Psoas muscle (tissue), 8 donors: ENCODE results near the gene MLLT3. TPM values are rescaled to one million over a fixed set of nuclear protein-coding genes. Genes with fewer than 3 reads are reported as not detected.

Experiments
- ATAC-seq, 4 donors: fragments of 200-7000 bp; cut with Tn5 transposase; one replicate each; pipeline ENCODE4 v1.9.1; 2020; ENCODE audit warnings: moderate library complexity in 3 of 4, mild to moderate bottlenecking in 2 of 4
- DNase-seq, 2 donors: peaks; one replicate each; pipeline ENCODE4 v3.0.0-alpha.2; 2020
- H3K27ac ChIP-seq: fragments of 200-600 bp; one replicate; pipeline ENCODE4 v1.8.0; 2022
- H3K27me3 ChIP-seq, 3 donors: fragments of 200-600 bp in 1 of 3; one replicate each; pipeline versions ENCODE4 v1.6.1 to v1.8.0; 2013 to 2022; ENCODE audit warnings: low read length in 2 of 3, mild to moderate bottlenecking in 2 of 3, moderate library complexity in 1 of 3; ENCODE audit not compliant: insufficient read depth in 3 of 3
- H3K36me3 ChIP-seq, 2 donors: fragments of 200-600 bp in 1 of 2; one replicate each; pipeline versions ENCODE4 v1.6.1 to v1.8.0; 2013 to 2022; ENCODE audit warnings: low read depth in 1 of 2, mild to moderate bottlenecking in 1 of 2, moderate library complexity in 1 of 2; ENCODE audit not compliant: insufficient read depth in 1 of 2
- H3K4me1 ChIP-seq: fragments of 200-600 bp; one replicate; pipeline ENCODE4 v1.8.0; 2022
- H3K4me3 ChIP-seq: fragments of 200-600 bp; one replicate; pipeline ENCODE4 v1.8.0; 2022; ENCODE audit warnings: mild to moderate bottlenecking
- H3K9me3 ChIP-seq: fragments of 200-600 bp; one replicate; pipeline ENCODE4 v1.8.0; 2022
- CTCF ChIP-seq: fragments of 200-600 bp; IDR thresholded peaks from one replicate; pipeline ENCODE4 v1.8.0; 2022; ENCODE audit warnings: antibody characterized with exemption
- WGBS, 3 donors: extraction: QIAGEN DNeasy Blood & Tissue Kit; methylation state at CpG; one replicate each; pipeline versions ENCODE4 v1.1.6 to v1.1.7; 2013; 5-methylcytosine and 5-hydroxymethylcytosine counted together
- intact Hi-C, 2 donors: fragments of 100-400 bp; cut with DNase I; formaldehyde crosslinking; loops; one replicate each; pipeline versions ENCODE4 v1.11.0 to v1.14.2; 2022
- polyA plus RNA-seq, 3 donors: library from polyadenylated mRNA; stranded (reverse); fragments of 200-250 nt; gene quantifications; one replicate each; pipeline ENCODE4 v1.2.3, GENCODE V29; 2013
- total RNA-seq, 4 donors: library from RNA; stranded (reverse); fragmentation: NEBNext Ultra II Directional in 2 of 4; extraction: Animal tissue kit (Norgen Biotek cat#: 25700) in 2 of 4; gene quantifications; one replicate each; pipeline versions ENCODE4 v1.2.1 to v1.2.4, GENCODE V29; 2021 to 2023
- donor health status: healthy with polysubstance abuse.
- donor health status: DM: no; HTN: no; CAD: no; lungs with moderate emphysema.
- donor health status: Bipolar disorder and iron deficiency.
- donor health status: healthy.
- donor health status: DM: yes; HTN: yes; CAD: no.
- donor health status: DM: no; HTN: no; CAD: no.
- donor health status: DM: no; HTN: no; CAD: no.
- donor health status: DM: yes; HTN: yes; CAD: no.

MLLT3 gene
- total and polyA plus RNA-seq, 7 donors: 1.2 to 9.8 (median 3.3) TPM

DNA sequence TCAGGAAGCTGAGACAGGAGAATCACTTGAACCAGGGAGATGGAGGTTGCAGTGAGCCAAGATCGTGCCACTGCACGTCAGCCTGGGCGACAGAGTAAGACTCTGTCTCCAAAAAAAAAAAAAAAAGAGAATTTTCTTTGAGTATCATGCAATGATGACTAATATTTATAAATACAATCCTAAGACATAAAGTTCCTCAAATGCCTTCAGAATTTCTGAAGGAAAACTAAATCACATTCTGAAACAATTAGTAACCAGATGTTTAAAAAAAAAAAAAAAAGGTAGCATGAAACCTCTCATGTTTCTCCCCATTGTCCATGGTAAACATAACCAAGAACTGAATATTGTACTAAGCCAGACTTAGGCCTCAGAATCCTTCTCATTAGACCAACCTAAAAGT lies 23.1 kb downstream of the MLLT3 start:
- no peaks in the 10 kb centered on the region for H3K27me3 ChIP-seq
- no peak overlapping the region for H3K4me3 ChIP-seq
- no peak for DNase-seq
- peaks cover 14% of the 10 kb centered on the region for H3K4me1 ChIP-seq
- 89 to 100% (median 95%) methylated on average over 3 of the region's 3 CpGs for WGBS, 3 donors
- no peak for TF ChIP-seq CTCF
- intact Hi-C loops: no loop called here
- ATAC-seq: no peak
- no peak overlapping the region for H3K27ac ChIP-seq
- H3K9me3 ChIP-seq: no peaks in the 10 kb centered on the region
- H3K36me3 ChIP-seq: no peaks in the 10 kb centered on the region

GRCh38 chr9:20598367-20598766 lies 23.9 kb downstream of the MLLT3 start:
- peaks cover 6% of the 10 kb centered on the region for H3K4me1 ChIP-seq
- no peak for TF ChIP-seq CTCF
- H3K36me3 ChIP-seq: no peaks in the 10 kb centered on the region
- H3K9me3 ChIP-seq: no peaks in the 10 kb centered on the region
- H3K4me3 ChIP-seq: no peak overlapping the region
- ATAC-seq (no peak), DNase-seq (no peak)
- H3K27me3 ChIP-seq: no peaks in the 10 kb centered on the region
- no peak overlapping the region for H3K27ac ChIP-seq
- intact Hi-C loops: no loop called here
- WGBS, 3 donors: 94 to 97% (median 97%) methylated on average over 1 of the region's 1 CpG

DNA sequence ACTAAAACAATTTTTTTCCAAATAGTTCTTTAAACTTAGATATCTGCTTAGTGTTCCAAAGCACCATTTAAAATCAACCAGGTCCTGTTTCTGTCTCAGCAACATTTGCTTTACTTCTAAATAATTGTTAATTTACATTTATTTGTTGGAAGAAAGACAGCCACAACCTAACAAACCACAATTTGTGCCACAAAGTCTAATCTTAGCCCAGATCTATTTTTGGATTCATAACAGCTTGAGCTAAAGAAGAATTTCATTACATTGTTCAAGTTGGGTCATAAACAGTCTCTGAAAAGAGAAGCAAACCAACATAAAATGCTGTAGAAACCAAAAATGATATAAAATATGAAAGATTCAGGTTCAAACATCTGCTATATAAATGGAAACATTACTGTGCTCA lies 24.4 kb downstream of the MLLT3 start:
- no peaks in the 10 kb centered on the region for H3K9me3 ChIP-seq
- DNase-seq: no peak
- H3K4me1 ChIP-seq: peaks cover under 1% of the 10 kb centered on the region
- intact Hi-C loops: no loop called here
- no peak overlapping the region for H3K27ac ChIP-seq
- H3K27me3 ChIP-seq: no peaks in the 10 kb centered on the region
- no peak for TF ChIP-seq CTCF
- ATAC-seq: no peak
- no peak overlapping the region for H3K4me3 ChIP-seq
- H3K36me3 ChIP-seq: no peaks in the 10 kb centered on the region

DNA sequence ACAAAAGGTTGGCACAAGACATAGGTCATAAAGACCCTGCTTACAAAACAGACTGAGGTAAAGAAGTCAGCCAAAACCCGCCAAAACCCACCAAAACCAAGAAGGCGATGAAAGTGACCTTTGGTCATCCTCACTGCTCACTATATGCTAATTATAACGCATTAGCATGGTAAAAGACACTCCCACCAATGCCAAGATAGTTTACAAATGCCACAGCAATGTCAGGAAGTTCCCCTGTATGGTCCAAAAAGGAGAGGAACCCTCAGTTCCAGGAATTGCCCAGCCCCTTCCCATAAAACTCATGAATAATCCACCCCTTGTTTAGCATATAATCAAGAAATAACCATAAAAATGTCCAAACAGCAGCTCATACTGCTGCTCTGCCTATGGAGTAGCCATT lies 27.7 kb downstream of the MLLT3 start:
- ATAC-seq: no peak
- no peaks in the 10 kb centered on the region for H3K27me3 ChIP-seq
- H3K36me3 ChIP-seq: no peaks in the 10 kb centered on the region
- no peak overlapping the region for H3K27ac ChIP-seq
- DNase-seq: no peak
- whole genome bisulfite sequencing, 3 donors: 83 to 85% (median 83%) methylated on average over 3 of the region's 3 CpGs
- no peaks in the 10 kb centered on the region for H3K9me3 ChIP-seq
- no peak for TF ChIP-seq CTCF
- no peaks in the 10 kb centered on the region for H3K4me1 ChIP-seq
- intact Hi-C loops: no loop called here
- no peak overlapping the region for H3K4me3 ChIP-seq

GRCh38 chr9:20593537-20593936 lies 28.8 kb downstream of the MLLT3 start:
- H3K4me1 ChIP-seq: no peaks in the 10 kb centered on the region
- 28 to 53% (median 29%) methylated on average over 2 of the region's 2 CpGs for WGBS, 3 donors

More at GRCh38 chr9:20593537-20593936, 28.8 kb downstream of the MLLT3 start:
- no peak overlapping the region for H3K4me3 ChIP-seq
- H3K36me3 ChIP-seq: no peaks in the 10 kb centered on the region
- no peak overlapping the region for H3K27ac ChIP-seq
- H3K27me3 ChIP-seq: no peaks in the 10 kb centered on the region
- no peaks in the 10 kb centered on the region for H3K9me3 ChIP-seq
- TF ChIP-seq CTCF: no peak
- DNase-seq: no peak
- intact Hi-C loops: no loop called here
- ATAC-seq: no peak
